ENCODE data around the gene TRIM59. TPM values are rescaled to one million over a fixed set of nuclear protein-coding genes. Genes with fewer than 3 reads are reported as not detected.

Gene TRIM59
- total RNA-seq, 1 donor from 2014 or later = 28.1 TPM

DNA sequence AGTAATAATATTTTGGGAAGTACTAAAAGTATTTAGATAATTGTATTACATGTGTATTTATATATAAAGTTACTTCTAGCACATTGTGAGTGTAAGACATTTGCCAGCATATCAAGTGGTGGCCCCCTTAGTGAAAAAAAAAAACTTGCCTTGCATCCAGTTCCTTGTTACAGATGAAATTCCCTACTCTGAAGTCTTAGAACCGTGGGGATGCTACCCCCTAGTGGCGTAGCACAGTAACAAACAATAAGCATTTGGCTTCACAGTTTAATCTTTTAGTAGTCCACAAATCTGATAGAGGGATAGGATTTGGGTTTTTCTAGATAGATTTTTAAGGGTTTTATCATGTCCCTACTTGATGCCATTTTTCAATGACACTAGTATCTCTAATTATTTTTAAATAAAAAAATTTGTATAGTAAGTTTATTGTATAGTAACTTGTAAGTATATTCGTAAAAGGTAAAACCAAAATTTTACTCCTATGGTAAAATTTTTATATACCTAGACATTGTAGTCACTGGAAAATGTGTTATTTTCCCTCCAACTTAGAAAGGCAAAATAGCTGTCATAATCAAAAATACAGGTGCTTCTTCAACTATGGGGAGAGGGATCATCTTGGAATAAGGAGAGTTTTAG lies 35.9 kb downstream of the TRIM59 start:
- Mint-ChIP-seq H3K36me3 (peaks cover 23% of the 10 kb centered on the region), H3K9me3 (no peaks in the 10 kb centered on the region), H3K4me1 (ENCODE audit: unreplicated experiment) (peaks cover 6% of the 10 kb centered on the region), H3K27me3 (no peaks in the 10 kb centered on the region), H3K27ac (no peak overlapping the region), H3K4me3 (no peak overlapping the region)
- DNase-seq (ENCODE audit: extremely low spot score, unreplicated experiment) = no peak
- TF ChIP-seq, protein P1, sequence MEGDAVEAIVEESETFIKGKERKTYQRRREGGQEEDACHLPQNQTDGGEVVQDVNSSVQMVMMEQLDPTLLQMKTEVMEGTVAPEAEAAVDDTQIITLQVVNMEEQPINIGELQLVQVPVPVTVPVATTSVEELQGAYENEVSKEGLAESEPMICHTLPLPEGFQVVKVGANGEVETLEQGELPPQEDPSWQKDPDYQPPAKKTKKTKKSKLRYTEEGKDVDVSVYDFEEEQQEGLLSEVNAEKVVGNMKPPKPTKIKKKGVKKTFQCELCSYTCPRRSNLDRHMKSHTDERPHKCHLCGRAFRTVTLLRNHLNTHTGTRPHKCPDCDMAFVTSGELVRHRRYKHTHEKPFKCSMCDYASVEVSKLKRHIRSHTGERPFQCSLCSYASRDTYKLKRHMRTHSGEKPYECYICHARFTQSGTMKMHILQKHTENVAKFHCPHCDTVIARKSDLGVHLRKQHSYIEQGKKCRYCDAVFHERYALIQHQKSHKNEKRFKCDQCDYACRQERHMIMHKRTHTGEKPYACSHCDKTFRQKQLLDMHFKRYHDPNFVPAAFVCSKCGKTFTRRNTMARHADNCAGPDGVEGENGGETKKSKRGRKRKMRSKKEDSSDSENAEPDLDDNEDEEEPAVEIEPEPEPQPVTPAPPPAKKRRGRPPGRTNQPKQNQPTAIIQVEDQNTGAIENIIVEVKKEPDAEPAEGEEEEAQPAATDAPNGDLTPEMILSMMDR (conservative IDR thresholded peaks at IDR 0.05) = peak; percentile 95

DNA sequence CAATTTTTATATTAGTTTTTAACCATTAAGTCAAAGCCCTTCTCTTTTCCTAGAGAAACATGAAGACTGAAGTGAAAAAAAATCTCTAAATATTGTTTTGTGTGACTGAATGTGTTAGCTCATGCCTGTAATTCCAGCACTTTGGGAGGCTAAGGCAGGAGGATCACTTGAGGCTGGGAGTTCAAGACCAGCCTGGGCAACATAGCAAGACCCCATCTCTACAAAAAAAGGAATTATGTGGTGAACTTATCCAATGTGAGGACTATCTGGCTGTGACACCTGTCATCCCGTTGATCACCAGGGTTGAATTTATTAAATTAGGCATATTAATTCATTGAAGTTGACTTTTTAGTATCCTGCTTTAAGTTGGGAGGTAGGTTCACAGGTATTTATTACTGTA lies 37.1 kb downstream of the TRIM59 start:
- H3K9me3 Mint-ChIP-seq = no peaks in the 10 kb centered on the region
- no peaks in the 10 kb centered on the region for H3K27me3 Mint-ChIP-seq
- DNase-seq (ENCODE audit: extremely low spot score, unreplicated experiment) = no peak
- peaks cover 6% of the 10 kb centered on the region for H3K4me1 Mint-ChIP-seq (ENCODE audit: unreplicated experiment)
- peaks cover 23% of the 10 kb centered on the region for H3K36me3 Mint-ChIP-seq
- no peak overlapping the region for H3K27ac Mint-ChIP-seq
- TF ChIP-seq, protein P1 (conservative IDR thresholded peaks at IDR 0.05) = no peak
- H3K4me3 Mint-ChIP-seq = no peak overlapping the region

DNA sequence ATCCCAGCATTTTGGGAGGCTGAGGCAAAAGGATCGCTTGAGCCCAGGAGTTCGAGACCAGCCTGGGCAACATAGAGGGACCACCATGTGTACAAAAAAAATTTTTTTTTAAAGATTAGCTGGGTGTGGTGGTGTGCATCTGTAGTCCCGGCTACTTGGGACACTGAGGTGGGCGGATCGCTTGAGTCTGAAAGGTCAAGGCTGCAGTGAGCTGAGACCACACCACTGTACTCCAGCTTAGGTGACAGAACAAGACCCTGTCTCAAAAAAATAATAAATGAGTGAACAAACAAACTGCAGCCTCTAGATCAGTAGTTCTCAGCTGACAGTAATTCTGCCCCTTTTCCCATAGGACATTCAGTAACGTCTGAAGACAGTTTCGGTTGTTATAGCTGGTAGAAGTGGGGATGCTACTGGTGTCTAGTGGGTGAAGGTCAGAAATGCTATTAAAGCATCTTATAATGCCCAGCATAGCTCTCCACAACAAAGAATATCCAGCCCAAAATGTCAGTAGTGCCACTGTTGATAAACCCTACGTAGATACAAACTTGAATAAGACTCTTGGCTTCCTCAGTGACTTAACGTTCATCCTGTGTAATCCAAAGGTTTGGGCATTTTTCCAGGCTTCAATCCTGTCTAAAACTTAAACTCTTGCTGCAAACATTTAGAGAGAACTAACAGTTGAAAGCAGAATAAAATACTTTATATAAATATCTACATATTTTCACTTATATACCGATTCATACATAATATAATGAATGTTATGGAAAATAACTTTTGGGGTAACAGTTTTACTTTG lies 39.6 kb downstream of the TRIM59 start:
- no peak for DNase-seq (ENCODE audit: extremely low spot score, unreplicated experiment)
- no peak overlapping the region for H3K27ac Mint-ChIP-seq
- TF ChIP-seq, protein P1 (conservative IDR thresholded peaks at IDR 0.05) = no peak
- no peaks in the 10 kb centered on the region for H3K27me3 Mint-ChIP-seq
- H3K4me3 Mint-ChIP-seq = no peak overlapping the region
- H3K36me3 Mint-ChIP-seq = peaks cover 13% of the 10 kb centered on the region
- no peaks in the 10 kb centered on the region for H3K9me3 Mint-ChIP-seq
- H3K4me1 Mint-ChIP-seq (ENCODE audit: unreplicated experiment) = peaks cover 6% of the 10 kb centered on the region

DNA sequence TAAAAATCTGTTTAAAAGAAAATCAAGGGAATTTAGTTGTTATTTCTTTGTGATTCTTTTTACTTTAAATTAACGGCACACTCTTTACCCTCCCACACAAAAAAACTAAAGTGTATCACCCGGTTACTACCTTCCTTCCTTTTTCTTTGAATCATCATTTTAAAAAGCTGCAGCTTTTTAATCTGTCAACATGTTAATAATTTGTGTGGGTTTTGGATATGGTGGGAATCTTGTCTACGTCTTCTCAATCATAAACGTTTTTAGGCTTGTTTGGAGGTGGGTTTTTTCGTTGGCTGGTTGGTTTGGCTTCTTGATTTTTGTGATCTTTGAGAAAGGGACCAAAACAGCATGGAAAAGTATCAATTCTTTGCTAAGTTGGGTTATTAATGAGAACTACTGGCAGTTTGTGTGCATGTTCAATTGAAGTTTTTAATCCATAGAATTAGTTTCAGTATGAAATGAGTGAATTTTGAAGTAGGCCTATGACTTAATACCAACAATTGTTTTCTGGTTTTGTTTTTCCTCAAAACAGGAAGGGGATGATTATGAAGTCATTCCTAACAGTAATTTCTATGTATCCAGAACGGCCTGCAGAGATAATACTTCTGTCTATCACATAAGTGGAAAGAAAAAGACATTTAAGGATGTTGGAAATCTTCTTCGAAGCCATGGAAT lies 45.7 kb downstream of the TRIM59 start:
- peaks cover 28% of the 10 kb centered on the region for H3K4me1 Mint-ChIP-seq (ENCODE audit: unreplicated experiment)
- H3K27me3 Mint-ChIP-seq = peaks cover 7% of the 10 kb centered on the region
- peak overlapping the region; percentile 29 for H3K27ac Mint-ChIP-seq
- H3K36me3 Mint-ChIP-seq = peaks cover 5% of the 10 kb centered on the region
- TF ChIP-seq, protein P1 (conservative IDR thresholded peaks at IDR 0.05) = no peak
- H3K4me3 Mint-ChIP-seq = peak overlapping the region; percentile 73
- no peaks in the 10 kb centered on the region for H3K9me3 Mint-ChIP-seq
- DNase-seq (ENCODE audit: extremely low spot score, unreplicated experiment) = no peak

DNA sequence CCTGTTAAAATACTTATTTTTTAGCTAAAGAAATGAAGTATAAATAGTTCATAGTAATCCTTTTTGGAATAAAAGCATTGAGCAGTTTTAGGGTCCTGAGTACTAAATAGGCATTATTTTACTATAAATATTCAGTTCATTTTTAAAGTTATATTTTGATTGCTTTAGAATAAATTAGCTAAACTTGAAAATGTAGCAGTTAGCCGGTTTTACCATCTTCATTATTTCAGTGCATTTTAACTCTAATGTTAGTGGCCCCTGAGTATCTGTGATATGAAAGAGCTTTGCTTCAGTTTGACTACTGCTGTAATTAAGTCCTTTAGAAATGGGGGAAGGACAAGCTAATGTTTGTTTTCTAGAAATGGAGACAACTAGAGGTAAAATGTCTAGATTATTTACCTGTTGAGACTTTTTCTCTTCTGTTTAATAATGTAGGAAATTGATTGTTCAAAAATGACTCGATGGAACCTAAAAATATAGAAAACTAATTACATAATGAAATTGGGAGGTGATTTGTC lies 46.5 kb downstream of the TRIM59 start:
- H3K27ac Mint-ChIP-seq = no peak overlapping the region
- H3K27me3 Mint-ChIP-seq = peaks cover 7% of the 10 kb centered on the region
- peak overlapping the region; percentile 99 for H3K4me3 Mint-ChIP-seq
- TF ChIP-seq, protein P1 (conservative IDR thresholded peaks at IDR 0.05) = no peak
- H3K4me1 Mint-ChIP-seq (ENCODE audit: unreplicated experiment) = peaks cover 29% of the 10 kb centered on the region
- DNase-seq (ENCODE audit: extremely low spot score, unreplicated experiment) = no peak
- no peaks in the 10 kb centered on the region for H3K9me3 Mint-ChIP-seq
- H3K36me3 Mint-ChIP-seq = no peaks in the 10 kb centered on the region
